H1 (cell line): Measurements from ENCODE around the gene VCX. TPM values are rescaled to one million over a fixed set of nuclear protein-coding genes. Genes with fewer than 3 reads are reported as not detected.

Source experiments
- CTCF ChIA-PET: fragments of 300-600 bp; sonication (Branson Sonifier 250); formaldehyde crosslinking; loops from one replicate; lab custom pipeline; 2021; ENCODE audit not compliant: partially characterized antibody; lab: Charles Lee
- POLR2A ChIA-PET: fragments of 300-600 bp; sonication (Branson Sonifier 250); formaldehyde crosslinking; loops from one replicate; lab custom pipeline; 2021; ENCODE audit warnings: inconsistent platforms; ENCODE audit not compliant: partially characterized antibody; lab: Charles Lee
- DNase-seq, 2 experiments: peaks; one replicate each; pipeline versions ENCODE4 v3.0.0 to v3.0.0-alpha.2; 2010 to 2022; ENCODE audit warnings: low spot score in 2 of 2, low read depth in 1 of 2, mixed read lengths in 1 of 2
- FAIRE-seq: peaks from 2 replicates; lab custom pipeline; 2011; peaks lifted over from hg19 to GRCh38; lab: Jason Lieb, UNC
- H2AFZ ChIP-seq: 2 replicates; pipeline ENCODE4 v1.8.1; 2012; ENCODE audit warnings: low read length, inconsistent platforms
- H2AK5ac ChIP-seq: 2 replicates; pipeline ENCODE4 v1.6.1; 2013; ENCODE audit warnings: low read depth, low read length
- H2BK120ac ChIP-seq: replicated peaks from 2 replicates; pipeline ENCODE3; 2013; ENCODE audit warnings: low read depth, low read length, inconsistent platforms
- H2BK12ac ChIP-seq: 2 replicates; pipeline ENCODE4 v1.6.1; 2013; ENCODE audit warnings: low read depth, low read length
- H2BK15ac ChIP-seq: 2 replicates; pipeline ENCODE4 v1.6.1; 2013; ENCODE audit warnings: low read length
- H2BK20ac ChIP-seq: 2 replicates; pipeline ENCODE4 v1.6.1; 2013; ENCODE audit warnings: low read length
- H2BK5ac ChIP-seq: 2 replicates; pipeline ENCODE4 v1.6.1; 2013; ENCODE audit warnings: low read depth, low read length
- H3K14ac ChIP-seq: 2 replicates; pipeline ENCODE4 v1.6.1; 2013; ENCODE audit warnings: inconsistent platforms; ENCODE audit not compliant: insufficient read length
- H3K18ac ChIP-seq: 2 replicates; pipeline ENCODE4 v1.6.1; 2013; ENCODE audit warnings: low read length; ENCODE audit errors: extremely low read depth
- H3K23ac ChIP-seq: 2 replicates; pipeline ENCODE4 v1.6.1; 2013; ENCODE audit warnings: inconsistent platforms; ENCODE audit not compliant: insufficient read length
- H3K23me2 ChIP-seq: 2 replicates; pipeline ENCODE4 v1.6.1; 2013; ENCODE audit warnings: low read depth, low read length
- H3K27ac ChIP-seq: 2 replicates; pipeline ENCODE4 v1.6.1; 2011; ENCODE audit warnings: low read depth, low read length, inconsistent platforms
- H3K27me3 ChIP-seq, 4 experiments: replicated peaks in 1 of 4; 1 replicate in 1 of 4; 2 replicates in 3 of 4; pipeline versions ENCODE4 v1.6.1 to v1.8.1; 2011 to 2013; ENCODE audit warnings: low read length in 3 of 4, mild to moderate bottlenecking in 3 of 4, inconsistent platforms in 2 of 4, mixed read lengths in 2 of 4, moderate library complexity in 1 of 4; ENCODE audit not compliant: control insufficient read depth in 3 of 4, insufficient read depth in 3 of 4; ENCODE audit errors: extremely low read depth in 1 of 4
- H3K36me3 ChIP-seq, 4 experiments: 2 replicates each; pipeline versions ENCODE4 v1.6.1 to v1.8.1; 2011 to 2013; ENCODE audit warnings: mild to moderate bottlenecking in 4 of 4, low read length in 3 of 4, moderate library complexity in 2 of 4, control low read depth in 1 of 4, inconsistent platforms in 1 of 4; ENCODE audit not compliant: insufficient read depth in 4 of 4, control insufficient read depth in 2 of 4
- H3K4ac ChIP-seq: replicated peaks from 2 replicates; pipeline ENCODE3; 2013; ENCODE audit warnings: low read length, low read depth, mixed read lengths, inconsistent platforms; ENCODE audit not compliant: insufficient read length
- H3K4me1 ChIP-seq, 4 experiments: replicated peaks in 1 of 4; 1 replicate in 1 of 4; 2 replicates in 3 of 4; pipeline versions ENCODE4 v1.6.1 to v1.8.1; 2011 to 2013; ENCODE audit warnings: low read length in 3 of 4, inconsistent platforms in 2 of 4, mixed read lengths in 1 of 4; ENCODE audit not compliant: insufficient read depth in 4 of 4, control insufficient read depth in 3 of 4
- H3K4me2 ChIP-seq, 2 experiments: 2 replicates each; pipeline versions ENCODE4 v1.6.1 to v1.8.1; 2011 to 2013; ENCODE audit warnings: low read depth in 2 of 2, low read length in 2 of 2, control low read depth in 1 of 2, inconsistent platforms in 1 of 2, mild to moderate bottlenecking in 1 of 2; ENCODE audit not compliant: insufficient read depth in 1 of 2
- H3K4me3 ChIP-seq, 4 experiments: fragments of 200-600, 300-600 bp in 1 of 4; sonication (generic), shearing (Covaris generic), sonication (Bioruptor Twin) in 1 of 4; 2 replicates each; pipeline versions ENCODE4 v1.5.1 to v1.8.1; 2011 to 2016; ENCODE audit warnings: low read length in 4 of 4, low read depth in 3 of 4, control low read depth in 2 of 4, inconsistent platforms in 2 of 4, mild to moderate bottlenecking in 2 of 4, mixed read lengths in 1 of 4, moderate library complexity in 1 of 4; ENCODE audit not compliant: insufficient read depth in 2 of 4; ENCODE audit errors: extremely low read depth in 1 of 4
- H3K56ac ChIP-seq: replicated peaks from 2 replicates; pipeline ENCODE3; 2013; ENCODE audit warnings: low read depth, mild to moderate bottlenecking, mixed read lengths, low read length, inconsistent platforms; ENCODE audit not compliant: insufficient read length
- H3K79me1 ChIP-seq: 2 replicates; pipeline ENCODE4 v1.6.1; 2013; ENCODE audit warnings: low read depth, low read length, control low read depth
- H3K79me2 ChIP-seq, 2 experiments: 2 replicates each; pipeline versions ENCODE4 v1.6.1 to v1.8.1; 2012 to 2013; ENCODE audit warnings: low read length in 2 of 2, mild to moderate bottlenecking in 2 of 2, inconsistent platforms in 1 of 2; ENCODE audit not compliant: insufficient read depth in 2 of 2, control insufficient read depth in 1 of 2
- H3K9ac ChIP-seq, 4 experiments: replicated peaks in 1 of 4; 1 replicate in 1 of 4; 2 replicates in 3 of 4; pipeline versions ENCODE4 v1.6.1 to v1.8.1; 2011 to 2013; ENCODE audit warnings: low read depth in 3 of 4, low read length in 3 of 4, control low read depth in 2 of 4, mild to moderate bottlenecking in 2 of 4, moderate library complexity in 2 of 4, inconsistent platforms in 1 of 4; ENCODE audit errors: extremely low read depth in 1 of 4
- H3K9me3 ChIP-seq, 2 experiments: 2 replicates each; pipeline versions ENCODE4 v1.6.1 to v1.8.1; 2012 to 2013; ENCODE audit warnings: mild to moderate bottlenecking in 2 of 2, moderate library complexity in 2 of 2, control low read depth in 1 of 2, inconsistent platforms in 1 of 2, low read depth in 1 of 2, low read length in 1 of 2, mixed read lengths in 1 of 2; ENCODE audit not compliant: insufficient read depth in 2 of 2
- H4K20me1 ChIP-seq, 2 experiments: replicated peaks in 1 of 2; 2 replicates each; pipeline versions ENCODE3 to v1.8.1; 2011 to 2013; ENCODE audit warnings: inconsistent platforms in 2 of 2, low read length in 2 of 2, mild to moderate bottlenecking in 1 of 2; ENCODE audit not compliant: insufficient read depth in 2 of 2, control insufficient read depth in 1 of 2
- H4K5ac ChIP-seq: 2 replicates; pipeline ENCODE4 v1.6.1; 2013; ENCODE audit warnings: low read length, low read depth, mixed read lengths, inconsistent platforms; ENCODE audit not compliant: insufficient read length
- H4K8ac ChIP-seq: 2 replicates; pipeline ENCODE4 v1.8.0; 2013; ENCODE audit warnings: mild to moderate bottlenecking, moderate library complexity, low read length, inconsistent platforms; ENCODE audit not compliant: insufficient read depth; ENCODE audit errors: extremely low read depth
- H4K91ac ChIP-seq: replicated peaks from 2 replicates; pipeline ENCODE3; 2013; ENCODE audit warnings: low read length, mixed read lengths, inconsistent platforms; ENCODE audit not compliant: insufficient read length
- BACH1 ChIP-seq: IDR thresholded peaks from 2 replicates; pipeline ENCODE4 v1.6.1; 2012; ENCODE audit warnings: low read length, improper control_type of control experiment
- CBX5 ChIP-seq: fragments of 300-800, 300-1000 bp; sonication (generic); IDR thresholded peaks from 2 replicates; pipeline ENCODE4 v1.7.1; 2016; ENCODE audit warnings: antibody characterized with exemption, low read length, low read depth
- CHD2 ChIP-seq: IDR thresholded peaks from 2 replicates; pipeline ENCODE4 v1.6.1; 2012; ENCODE audit warnings: low read length, improper control_type of control experiment
- MAFK ChIP-seq: IDR thresholded peaks from 2 replicates; pipeline ENCODE4 v1.6.1; 2012; ENCODE audit warnings: low read depth, mild to moderate bottlenecking, improper control_type of control experiment, low read length
- RAD21 ChIP-seq, 2 experiments: IDR thresholded peaks in 1 of 2; conservative IDR thresholded peaks in 1 of 2; 2 replicates each; pipeline ENCODE4 v1.6.1; 2011; ENCODE audit warnings: low read depth in 2 of 2, low read length in 2 of 2, improper control_type of control experiment in 1 of 2, inconsistent platforms in 1 of 2, mild to moderate bottlenecking in 1 of 2, moderate library complexity in 1 of 2
- WGBS, 2 experiments: shearing (Covaris generic) in 1 of 2; methylation state at CpG; one replicate each; pipeline versions ENCODE4 v1.1.6 to v1.1.7; 2013 to 2015; ENCODE audit warnings: low lambda C conversion rate in 2 of 2, mixed read lengths in 2 of 2, inconsistent platforms in 1 of 2, low coverage in 1 of 2, missing lambda C conversion rate in 1 of 2; ENCODE audit not compliant: insufficient replicate concordance in 2 of 2, insufficient coverage in 1 of 2, insufficient read length in 1 of 2; ENCODE audit errors: extremely low coverage in 1 of 2, missing lambda C conversion rate in 1 of 2; 5-methylcytosine and 5-hydroxymethylcytosine counted together
- polyA plus RNA-seq, 7 experiments: library from polyadenylated mRNA; depleted of rRNA in 3 of 7; stranded (reverse) in 5 of 7; unstranded in 2 of 7; fragments of >200 nt in 5 of 7; fragments of 200-250 nt in 2 of 7; gene quantifications; 1 replicate in 5 of 7; 2 replicates in 1 of 7; 4 replicates in 1 of 7; pipeline versions ENCODE4 v1.2.1 to v1.2.3, GENCODE V29; 2011 to 2013; ENCODE audit warnings: missing spikeins in 2 of 7, mixed read lengths in 2 of 7
- total RNA-seq: library from RNA; stranded (reverse); fragmentation: NEBNext Ultra II Directional; extraction: Animal tissue kit (Norgen Biotek cat#: 25700); gene quantifications from 2 replicates; pipeline ENCODE4 v1.2.1, GENCODE V29; 2021
- TF ChIP-seq, protein P1 (sequence below), 3 experiments: IDR thresholded peaks; 1 replicate in 2 of 3; 2 replicates in 1 of 3; pipeline versions ENCODE4 v1.5.1 to v1.6.1; 2011; ENCODE audit warnings: low read length in 3 of 3, mild to moderate bottlenecking in 3 of 3, inconsistent platforms in 2 of 3, low read depth in 1 of 3, moderate library complexity in 1 of 3; ENCODE audit not compliant: insufficient read depth in 1 of 3; ENCODE audit errors: control extremely low read depth in 1 of 3

VCX gene
- total and polyA plus RNA-seq, 2 of the 8 experiments (the other 6 are each of a cell fraction or from before 2014, with no cell fraction given): not detected

DNA sequence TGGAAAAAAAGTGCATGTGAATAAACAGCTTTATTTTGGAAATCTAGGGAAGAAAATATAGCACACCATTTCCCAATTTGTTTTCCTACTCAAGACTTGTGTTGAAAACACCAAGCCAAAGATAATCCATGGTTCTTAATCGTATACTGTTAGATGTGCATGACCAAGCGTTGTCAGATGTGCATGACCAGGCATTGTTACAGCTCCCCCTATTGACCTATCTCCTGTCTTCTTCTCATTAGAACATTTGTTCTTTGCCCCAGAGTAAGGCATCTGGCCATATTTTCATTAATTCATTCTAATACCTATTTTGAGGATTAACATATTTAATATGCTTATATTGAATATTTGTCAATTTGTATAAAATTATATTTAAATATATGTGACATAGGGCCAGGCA lies 14.4 kb upstream of the VCX start:
- Histone ChIP-seq H3K9ac (no peak overlapping the region), H3K4ac (no peak overlapping the region), H3K27ac (no peak overlapping the region), H4K91ac (no peak overlapping the region), H3K4me1 (no peaks in the 10 kb centered on the region), H3K23me2 (no peaks in the 10 kb centered on the region; the same call in 1 of the 2 replicates), H2BK12ac (no peak overlapping the region), H2BK20ac (no peak overlapping the region), H3K18ac (no peak overlapping the region), H3K4me2 (no peak overlapping the region), H3K27me3 (no peaks in the 10 kb centered on the region), H2BK5ac (no peak overlapping the region), H3K79me2 (no peaks in the 10 kb centered on the region), H3K79me1 (no peaks in the 10 kb centered on the region), H2BK120ac (no peak overlapping the region), H3K36me3 (no peaks in the 10 kb centered on the region), H4K8ac (no peak overlapping the region), H2AK5ac (no peak overlapping the region), H3K14ac (no peak overlapping the region), H3K56ac (no peak overlapping the region), H3K23ac (no peak overlapping the region), H3K4me3 (no peak overlapping the region), H4K20me1 (no peaks in the 10 kb centered on the region), H3K9me3 (no peaks in the 10 kb centered on the region), H4K5ac (no peak overlapping the region), H2AFZ (no peak overlapping the region), H2BK15ac (no peak overlapping the region)
- POLR2A ChIA-PET: no interaction called here
- TF ChIP-seq CBX5 (no peak), RAD21 (IDR thresholded peaks at IDR 0.05 in 1 of 2, conservative IDR thresholded peaks at IDR 0.05 in 1 of 2; ENCODE audit: low read depth in 2 of 2, low read length in 2 of 2) (peak; percentile 53 to 59), MAFK (peak; percentile 66; the same call in 1 of the 2 replicates), BACH1 (peak; percentile 88), CHD2 (no peak)
- TF ChIP-seq, protein P1, sequence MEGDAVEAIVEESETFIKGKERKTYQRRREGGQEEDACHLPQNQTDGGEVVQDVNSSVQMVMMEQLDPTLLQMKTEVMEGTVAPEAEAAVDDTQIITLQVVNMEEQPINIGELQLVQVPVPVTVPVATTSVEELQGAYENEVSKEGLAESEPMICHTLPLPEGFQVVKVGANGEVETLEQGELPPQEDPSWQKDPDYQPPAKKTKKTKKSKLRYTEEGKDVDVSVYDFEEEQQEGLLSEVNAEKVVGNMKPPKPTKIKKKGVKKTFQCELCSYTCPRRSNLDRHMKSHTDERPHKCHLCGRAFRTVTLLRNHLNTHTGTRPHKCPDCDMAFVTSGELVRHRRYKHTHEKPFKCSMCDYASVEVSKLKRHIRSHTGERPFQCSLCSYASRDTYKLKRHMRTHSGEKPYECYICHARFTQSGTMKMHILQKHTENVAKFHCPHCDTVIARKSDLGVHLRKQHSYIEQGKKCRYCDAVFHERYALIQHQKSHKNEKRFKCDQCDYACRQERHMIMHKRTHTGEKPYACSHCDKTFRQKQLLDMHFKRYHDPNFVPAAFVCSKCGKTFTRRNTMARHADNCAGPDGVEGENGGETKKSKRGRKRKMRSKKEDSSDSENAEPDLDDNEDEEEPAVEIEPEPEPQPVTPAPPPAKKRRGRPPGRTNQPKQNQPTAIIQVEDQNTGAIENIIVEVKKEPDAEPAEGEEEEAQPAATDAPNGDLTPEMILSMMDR (IDR thresholded peaks at IDR 0.05; ENCODE audit: control extremely low read depth in 1 of 3, insufficient read depth in 1 of 3, low read depth in 1 of 3, low read length in 3 of 3): peak in 2 of 3 experiments; percentile 18 to 52; a peak in 2 of 4 replicates
- CTCF ChIA-PET: interaction anchor here (1.0 to 1.5 kb wide), 2 partner anchors 71 to 586 kb away, joined by 3 read pairs; no protein-coding TSS in a partner anchor
- FAIRE-seq: peak; percentile 57
- 53% methylated on average over 2 of the region's 2 CpGs; no CpG with 5 or more reads in 1 of the 2 experiments for WGBS, 2 experiments
- no peak for DNase-seq
